GM08714 (cell line): ENCODE measurements around the gene PECR.
"Not testable (repeated sequence)": the region's sequence is repeated elsewhere in the genome, so short reads cannot be mapped to it uniquely, and the experiment has no call there.

Experiments used
- H3K4me3 ChIP-seq: fragments of 200-500 bp; sonication (Bioruptor generic); 2 replicates; pipeline ENCODE4 v1.5.1; 2014; ENCODE audit warnings: mild to moderate bottlenecking, low read length, inconsistent platforms
- ZNF274 ChIP-seq: IDR thresholded peaks from 2 replicates; pipeline ENCODE4 v1.6.1; 2012; ENCODE audit warnings: mild to moderate bottlenecking, low read depth, low read length

PECR gene

GRCh38 chr2:216001216-216002100 lies 80.2 kb downstream of the PECR start:
- TF ChIP-seq ZNF274, result no peak
- peak overlapping the region; percentile 26; the same call in 1 of the 2 replicates for H3K4me3 ChIP-seq

- no peak overlapping the region for H3K4me3 ChIP-seq
- no peak for TF ChIP-seq ZNF274
Measured at GRCh38 chr2:215998636-215999035, 83.0 kb downstream of the PECR start.

DNA sequence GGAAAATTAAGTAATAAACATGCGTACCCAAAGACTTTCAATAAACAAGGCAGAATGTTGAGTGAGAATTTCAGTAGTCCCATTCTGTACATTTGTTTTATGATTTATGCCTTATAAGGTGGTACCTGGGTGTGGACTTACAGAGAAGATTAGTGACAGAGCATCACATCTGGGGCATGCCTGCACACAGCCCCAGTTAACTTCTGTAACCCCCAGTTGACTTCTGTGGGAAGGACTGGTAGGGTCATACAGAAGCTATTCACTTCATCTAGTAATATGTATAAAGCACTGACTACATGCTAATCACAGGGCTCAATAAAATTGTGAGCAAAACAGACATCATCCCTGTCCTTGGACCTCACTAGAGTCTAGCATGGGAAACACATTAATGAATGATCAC lies 84.4 kb downstream of the PECR start:
- H3K4me3 ChIP-seq, result no peak overlapping the region
- no peak for TF ChIP-seq ZNF274

GRCh38 chr2:215994911-215995310 lies 86.7 kb downstream of the PECR start:
- TF ChIP-seq ZNF274, result no peak
- H3K4me3 ChIP-seq, result no peak overlapping the region

GRCh38 chr2:215988556-215989207 lies 92.9 kb downstream of the PECR start:
- H3K4me3 ChIP-seq, result not testable (repeated sequence)
